HG03095 (cell line): ENCODE measurements around the gene RPL37A.

Experiments used
- ATAC-seq: cut with Tn5 transposase; IDR thresholded peaks from one replicate; pipeline ENCODE4 v1.9.1; 2021; ENCODE audit warnings: moderate library complexity; ENCODE audit not compliant: unreplicated experiment

The RPL37A gene

DNA sequence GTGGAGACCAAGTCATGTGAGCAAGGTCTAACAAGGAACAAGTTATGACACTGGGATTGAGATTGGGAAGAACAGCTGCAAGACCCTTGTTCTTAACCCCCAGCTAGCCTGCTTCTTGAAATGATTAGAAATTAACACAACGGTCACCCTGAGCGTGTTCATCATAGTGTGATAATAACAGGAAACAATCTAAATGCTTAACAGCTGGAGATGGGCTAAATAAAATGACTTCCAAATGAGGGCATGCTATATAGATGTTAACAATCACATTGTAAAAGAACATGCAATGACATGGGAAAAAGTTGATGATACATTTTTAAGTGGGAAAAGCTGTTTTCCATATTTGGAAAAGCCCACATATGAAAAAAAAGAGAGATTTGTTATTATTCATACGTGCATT is 47.6 kb downstream of the RPL37A start:
- ATAC-seq: no peak

DNA sequence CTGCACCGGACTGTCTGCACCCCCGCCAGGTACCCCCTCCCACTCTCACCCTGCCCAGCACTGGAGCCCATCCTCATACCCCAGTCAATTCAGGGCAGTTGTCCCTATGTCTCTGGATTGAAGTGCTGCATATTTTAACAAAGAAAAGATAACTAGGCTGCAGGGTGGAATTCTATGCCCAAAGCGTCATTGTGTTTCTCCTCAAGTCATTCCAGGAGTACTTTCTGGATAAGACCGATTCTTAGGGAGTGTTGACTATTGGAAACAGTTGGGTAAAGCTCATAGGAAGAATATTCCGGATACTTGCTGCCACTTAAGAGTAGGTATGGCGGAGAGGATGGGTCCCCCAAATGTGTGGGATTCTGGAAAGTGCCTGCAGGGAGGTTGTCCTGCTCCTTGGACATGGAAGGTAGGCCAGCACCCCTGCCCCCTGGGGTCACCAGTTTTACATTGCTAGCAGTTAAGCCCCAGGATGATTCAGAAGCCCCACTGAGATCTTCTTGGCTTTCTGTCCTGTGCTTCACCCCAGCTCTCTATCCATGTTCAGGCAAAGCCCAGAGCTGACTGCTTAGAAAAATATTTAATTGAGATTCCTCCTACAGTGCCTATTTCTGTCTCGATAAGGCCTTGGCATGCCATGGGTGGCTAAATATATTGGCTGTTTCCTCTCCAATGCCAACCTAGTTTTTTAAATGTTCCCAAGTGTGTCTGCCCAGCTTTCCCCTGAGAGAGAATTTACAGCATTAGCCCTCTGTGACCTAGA is 48.2 kb downstream of the RPL37A start:
- no peak for ATAC-seq

DNA sequence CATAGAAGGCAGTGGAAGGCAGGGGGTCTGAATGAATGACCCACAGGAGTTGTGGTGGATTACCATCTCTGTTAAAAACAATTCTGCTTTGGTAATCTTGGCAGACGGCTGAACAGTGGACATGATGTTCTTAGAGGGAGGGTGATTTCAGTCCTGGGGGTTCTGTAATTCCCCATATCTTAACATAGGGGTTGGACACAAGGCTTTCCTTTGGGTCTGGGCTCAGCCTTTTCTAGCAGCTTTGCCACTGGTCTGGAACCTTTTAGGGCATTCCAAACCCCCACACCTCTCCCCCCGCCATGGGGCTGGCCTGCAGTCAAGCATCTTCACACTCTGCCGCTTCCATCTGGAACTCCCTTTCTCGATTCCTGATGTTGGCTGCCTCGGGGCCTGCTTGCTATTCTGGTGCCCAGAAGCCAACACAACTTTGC is 50.3 kb downstream of the RPL37A start:
- ATAC-seq: no peak

DNA sequence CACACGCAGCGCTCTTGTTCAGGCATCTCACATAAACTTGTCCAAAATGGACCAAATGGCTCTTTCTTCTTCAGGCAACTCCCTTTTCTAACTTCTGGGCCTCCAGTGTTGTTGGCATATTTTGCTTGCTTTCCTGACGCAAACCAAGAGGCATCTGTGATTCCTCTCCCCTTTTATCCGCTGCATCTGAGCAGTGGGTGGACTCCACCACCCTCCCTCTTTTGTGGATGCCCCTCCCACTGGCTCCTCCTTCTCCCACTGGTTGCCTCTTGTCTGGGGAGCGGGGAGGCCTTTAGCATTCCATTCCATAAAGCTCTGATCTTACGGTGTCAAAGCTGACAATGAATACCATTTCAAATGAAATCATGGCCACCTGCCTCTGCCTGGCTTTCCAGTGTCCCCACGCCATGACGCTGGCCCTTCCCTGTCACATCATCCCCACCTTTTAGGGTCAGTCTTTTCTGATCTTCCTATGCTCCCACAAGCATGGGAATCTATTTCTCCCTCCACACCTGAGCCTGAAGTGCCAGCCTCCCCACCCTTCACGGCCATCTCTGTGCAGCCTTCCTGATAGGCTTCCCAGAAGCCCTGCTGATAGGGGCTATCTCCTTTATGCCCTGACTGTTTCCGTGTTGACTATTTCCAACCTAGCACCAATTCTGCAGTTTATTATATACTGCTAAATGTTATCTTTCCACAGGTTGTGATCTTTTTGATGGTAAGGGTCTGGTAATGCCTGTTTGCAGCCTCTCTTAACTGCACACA is 51.5 kb downstream of the RPL37A start:
- no peak for ATAC-seq

DNA sequence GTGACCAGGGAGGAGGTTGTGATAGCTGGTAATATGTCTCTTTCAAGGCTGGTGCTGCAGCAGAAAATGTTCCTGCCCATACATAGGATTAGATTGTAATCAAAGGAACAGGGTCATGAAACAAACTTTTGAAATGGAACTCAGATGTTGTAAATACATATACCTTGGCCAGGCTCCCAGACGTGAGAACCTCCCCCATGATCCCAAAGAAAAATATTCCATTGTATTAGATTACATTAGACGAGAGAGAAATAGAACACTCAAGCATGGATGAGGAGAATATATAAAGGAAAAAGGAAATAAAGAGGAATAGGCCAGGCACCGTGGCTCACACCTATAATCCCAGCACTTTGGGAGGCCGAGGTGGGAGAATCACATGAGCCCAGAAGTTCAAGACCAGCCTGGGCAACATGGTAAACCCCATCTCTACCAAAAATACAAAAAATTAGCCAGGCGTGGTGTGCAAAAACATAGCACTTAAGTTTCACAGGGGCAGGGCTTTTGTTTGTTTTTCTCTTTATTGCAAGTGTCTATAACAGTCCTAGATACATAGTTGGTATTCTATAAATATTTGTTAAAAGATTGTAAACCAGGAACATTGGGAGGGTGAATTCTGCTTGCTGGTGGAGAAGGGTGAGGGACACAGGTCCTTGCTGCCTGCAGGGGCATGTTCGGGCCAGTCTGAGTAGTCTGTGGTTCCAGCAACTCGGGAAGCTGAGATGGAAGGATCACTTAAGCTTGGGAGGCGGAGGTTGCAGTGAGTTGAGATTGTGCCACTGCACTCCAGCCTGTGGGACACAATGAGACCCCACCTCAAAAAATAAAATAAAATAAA is 52.8 kb downstream of the RPL37A start:
- ATAC-seq: no peak

DNA sequence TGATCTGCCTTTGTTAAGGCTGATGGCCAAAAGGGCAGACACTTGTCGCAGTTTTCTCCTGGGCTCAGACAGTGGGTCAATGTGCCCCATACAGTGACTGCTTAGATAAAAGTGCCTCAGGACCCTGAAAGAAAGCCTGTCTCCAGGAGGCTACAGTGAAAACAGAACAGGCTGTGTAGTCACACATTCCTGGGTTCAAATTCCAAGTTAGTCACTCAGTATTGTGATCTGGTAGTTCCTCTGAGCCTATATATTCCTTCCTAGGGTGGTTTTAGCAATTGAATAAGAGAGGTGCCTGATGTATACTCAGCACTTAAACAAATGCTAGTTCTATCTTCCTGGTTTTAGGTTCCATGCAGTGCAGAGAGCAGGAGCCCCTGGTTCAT is 54.4 kb downstream of the RPL37A start:
- no peak for ATAC-seq
